Choroid plexus epithelial cell (primary cell): ENCODE data around the gene OAF.
"Not testable (repeated sequence)": the region's sequence is repeated elsewhere in the genome, so short reads cannot be mapped to it uniquely, and the experiment has no call there.

ENCODE experiments used
- DNase-seq: peaks from one replicate; pipeline ENCODE4 v3.0.0-alpha.2; 2010; ENCODE audit warnings: low read depth
- H3K4me3 ChIP-seq: 2 replicates; pipeline ENCODE4 v1.5.1; 2011; ENCODE audit warnings: low read depth, mild to moderate bottlenecking, control low read depth, low read length, moderate library complexity
- CTCF ChIP-seq: conservative IDR thresholded peaks from 2 replicates; pipeline ENCODE4 v1.5.1; 2011; ENCODE audit warnings: low read depth, mild to moderate bottlenecking, control low read depth, inconsistent platforms, low read length, moderate library complexity

OAF gene

GRCh38 chr11:120244476-120245365 is 33.9 kb downstream of the OAF start:
- no peak for TF ChIP-seq CTCF
- peak; percentile 67 for DNase-seq
- H3K4me3 ChIP-seq, result no peak overlapping the region

GRCh38 chr11:120245434-120245833 is 34.6 kb downstream of the OAF start:
- DNase-seq, result no peak
- TF ChIP-seq CTCF, result no peak
- no peak overlapping the region for H3K4me3 ChIP-seq

GRCh38 chr11:120248551-120249278 is 37.9 kb downstream of the OAF start:
- no peak overlapping the region for H3K4me3 ChIP-seq
- peak; percentile 31 for DNase-seq
- TF ChIP-seq CTCF, result no peak

GRCh38 chr11:120249279-120250262 is 38.7 kb downstream of the OAF start:
- no peak for DNase-seq
- TF ChIP-seq CTCF, result no peak
- no peak overlapping the region for H3K4me3 ChIP-seq

GRCh38 chr11:120253377-120253776 is 42.5 kb downstream of the OAF start:
- H3K4me3 ChIP-seq, DNase-seq: not testable (repeated sequence)

GRCh38 chr11:120254788-120255518 is 44.1 kb downstream of the OAF start:
- H3K4me3 ChIP-seq, result no peak overlapping the region
- no peak for TF ChIP-seq CTCF
- DNase-seq, result no peak
